ENCODE measurements around the gene CNDP2. TPM values are rescaled to one million over a fixed set of nuclear protein-coding genes. Genes with fewer than 3 reads are reported as not detected.

Gene CNDP2
- total RNA-seq, 2 experiments from 2014 or later, result 147 to 148 TPM

- Mint-ChIP-seq H3K36me3 (no peaks in the 10 kb centered on the region), H3K4me1 (no peaks in the 10 kb centered on the region), H3K9me3 (peaks cover 2% of the 10 kb centered on the region), H3K27ac (no peak overlapping the region), H3K4me3 (no peak overlapping the region), H3K27me3 (peaks cover 22% of the 10 kb centered on the region)
- no peak for DNase-seq
- no peak for ATAC-seq (ENCODE audit: low read depth)
- POLR2A ChIA-PET, result no interaction called here
These were observed 75.9 kb downstream of the CNDP2 start for GRCh38 chr18:74571895-74572680.

- DNase-seq (no peak), ATAC-seq (ENCODE audit: low read depth) (no peak)
- no peaks in the 10 kb centered on the region for H3K4me1 Mint-ChIP-seq
- no peak overlapping the region for H3K27ac Mint-ChIP-seq
- H3K27me3 Mint-ChIP-seq, result peaks cover 21% of the 10 kb centered on the region
- H3K4me3 Mint-ChIP-seq, result no peak overlapping the region
- H3K9me3 Mint-ChIP-seq, result no peaks in the 10 kb centered on the region
- POLR2A ChIA-PET, result no interaction called here
- H3K36me3 Mint-ChIP-seq, result no peaks in the 10 kb centered on the region
These were observed 76.9 kb downstream of the CNDP2 start for GRCh38 chr18:74573053-74573452.

Other genes starting within 250 kb of the CNDP2 start
- gene CYB5A, start 204.4 kb upstream of the CNDP2 start, total RNA-seq, result 10 to 100 TPM; 30.9 to 31.0 TPM
- gene C18orf63, start 180.5 kb upstream of the CNDP2 start, total RNA-seq, result not detected
- gene DIPK1C, start 39.1 kb upstream of the CNDP2 start, total RNA-seq, result not detected
- not detected for gene CNDP1, start 38.1 kb downstream of the CNDP2 start, total RNA-seq
- gene ZNF407, start 101.5 kb downstream of the CNDP2 start, total RNA-seq, result 10 to 100 TPM; 16.9 to 17.1 TPM